Endothelial cell of umbilical vein (primary cell): ENCODE data around the gene THSD7B. TPM values are rescaled to one million over a fixed set of nuclear protein-coding genes. Genes with fewer than 3 reads are reported as not detected.

Experiments used
- BruUV-seq: library from RNA; stranded (reverse); fragments of 400-500 nt; replicated peaks from 2 replicates; lab custom pipeline; 2021; lab: Mats Ljungman, UMichigan
- CTCF ChIA-PET: fragments of 300-600, 350-600 bp; sonication (Branson Sonifier 250); formaldehyde crosslinking; loops from one replicate; lab custom pipeline; 2021; ENCODE audit warnings: antibody characterized with exemption, inconsistent platforms; lab: Charles Lee
- POLR2A ChIA-PET: fragments of 300-600, 350-600 bp; sonication (Branson Sonifier 250); formaldehyde crosslinking; loops from one replicate; lab custom pipeline; 2021; ENCODE audit warnings: antibody characterized with exemption, inconsistent platforms; lab: Charles Lee
- DNase-seq: peaks from one replicate; pipeline ENCODE4 v3.0.0-alpha.2; 2011; ENCODE audit warnings: low read depth, low spot score
- FAIRE-seq: peaks from 2 replicates; lab custom pipeline; 2011; peaks lifted over from hg19 to GRCh38; lab: Jason Lieb, UNC
- H2AFZ ChIP-seq: 2 replicates; pipeline ENCODE4 v1.6.0; 2012; ENCODE audit warnings: low read depth, low read length, control low read depth, inconsistent platforms
- H3K27ac ChIP-seq: 2 replicates; pipeline ENCODE4 v1.5.1; 2011; ENCODE audit warnings: low read depth, mild to moderate bottlenecking, control low read depth, low read length, moderate library complexity; ENCODE audit not compliant: insufficient read depth
- H3K27me3 ChIP-seq, 2 experiments: 2 replicates each; pipeline versions ENCODE4 v1.6.0 to v1.6.1; 2011; ENCODE audit warnings: low read length in 2 of 2, mixed read lengths in 1 of 2; ENCODE audit not compliant: control insufficient read depth in 2 of 2, insufficient read depth in 2 of 2
- H3K36me3 ChIP-seq, 2 experiments: 2 replicates in 1 of 2; 3 replicates in 1 of 2; pipeline ENCODE4 v1.5.1; 2011; ENCODE audit warnings: low read length in 2 of 2, mild to moderate bottlenecking in 1 of 2, moderate library complexity in 1 of 2; ENCODE audit not compliant: control insufficient read depth in 2 of 2, insufficient read depth in 2 of 2; ENCODE audit errors: extremely low read depth in 1 of 2
- H3K4me1 ChIP-seq: 3 replicates; pipeline ENCODE4 v1.5.1; 2011; ENCODE audit warnings: mild to moderate bottlenecking, low read length; ENCODE audit not compliant: control insufficient read depth, insufficient read depth; ENCODE audit errors: extremely low read depth
- H3K4me2 ChIP-seq: 2 replicates; pipeline ENCODE4 v1.6.1; 2011; ENCODE audit warnings: low read length, control low read depth, mixed read lengths; ENCODE audit not compliant: insufficient read depth
- H3K4me3 ChIP-seq, 3 experiments: fragments of 200-600 bp in 1 of 3; sonication (generic), shearing (Covaris generic) in 1 of 3; replicated peaks in 1 of 3; 2 replicates each; pipeline ENCODE4 v1.5.1; 2011 to 2016; ENCODE audit warnings: control low read depth in 3 of 3, low read length in 3 of 3, mild to moderate bottlenecking in 2 of 3, inconsistent platforms in 1 of 3, low read depth in 1 of 3, moderate library complexity in 1 of 3; ENCODE audit not compliant: insufficient read depth in 1 of 3
- H3K79me2 ChIP-seq: 2 replicates; pipeline ENCODE4 v1.6.0; 2012; ENCODE audit warnings: low read length, inconsistent platforms; ENCODE audit not compliant: control insufficient read depth, insufficient read depth
- H3K9ac ChIP-seq: replicated peaks from 2 replicates; pipeline ENCODE3; 2011; ENCODE audit warnings: low read length, control low read depth; ENCODE audit not compliant: insufficient read depth; ENCODE audit errors: extremely low read depth
- H3K9me1 ChIP-seq: replicated peaks from 3 replicates; pipeline ENCODE4 v1.6.0; 2011; ENCODE audit warnings: mild to moderate bottlenecking, low read length; ENCODE audit not compliant: control insufficient read depth, insufficient read depth; ENCODE audit errors: extremely low read depth
- H3K9me3 ChIP-seq: replicated peaks from 2 replicates; pipeline ENCODE4 v1.5.1; 2012; ENCODE audit warnings: low read length, inconsistent platforms; ENCODE audit not compliant: control insufficient read depth, insufficient read depth
- H4K20me1 ChIP-seq: replicated peaks from 2 replicates; pipeline ENCODE3; 2011; ENCODE audit warnings: mild to moderate bottlenecking, low read length; ENCODE audit not compliant: control insufficient read depth, insufficient read depth; ENCODE audit errors: extremely low read depth
- CTCF ChIP-seq, 2 donors: IDR thresholded peaks; 1 replicate in 1 of 2; 2 replicates in 1 of 2; pipeline ENCODE4 v1.5.1; 2011; ENCODE audit warnings: low read length in 2 of 2, mild to moderate bottlenecking in 2 of 2, moderate library complexity in 2 of 2, control low read depth in 1 of 2, inconsistent platforms in 1 of 2, low read depth in 1 of 2; ENCODE audit not compliant: insufficient read depth in 1 of 2; ENCODE audit errors: extremely low read depth in 1 of 2
- FOS ChIP-seq: IDR thresholded peaks from 2 replicates; pipeline ENCODE4 v1.6.1; 2011; ENCODE audit warnings: mild to moderate bottlenecking, low read length, moderate library complexity, borderline replicate concordance; ENCODE audit not compliant: insufficient read depth
- GATA2 ChIP-seq: IDR thresholded peaks from 2 replicates; pipeline ENCODE4 v1.7.0; 2011; ENCODE audit warnings: low read depth, mild to moderate bottlenecking, moderate library complexity, mixed read lengths, low read length; ENCODE audit not compliant: insufficient read length, insufficient read depth
- JUN ChIP-seq: IDR thresholded peaks from 2 replicates; pipeline ENCODE4 v1.6.1; 2011; ENCODE audit warnings: borderline replicate concordance, low read depth; ENCODE audit not compliant: insufficient read length, insufficient read depth
- MAX ChIP-seq: IDR thresholded peaks from 2 replicates; pipeline ENCODE4 v1.6.1; 2011; ENCODE audit not compliant: insufficient read depth, insufficient read length
- MYC ChIP-seq: IDR thresholded peaks from one replicate; pipeline ENCODE4 v1.6.1; 2011; ENCODE audit warnings: mild to moderate bottlenecking, low read depth, low read length
- POLR2A ChIP-seq: IDR thresholded peaks from 2 replicates; pipeline ENCODE4 v1.6.1; 2012; ENCODE audit warnings: low read depth, mild to moderate bottlenecking, control low read depth, low read length
- POLR2AphosphoS5 ChIP-seq: IDR thresholded peaks from 2 replicates; pipeline ENCODE4 v1.6.1; 2012; ENCODE audit warnings: low read depth, mild to moderate bottlenecking, control low read depth, low read length, moderate library complexity; ENCODE audit not compliant: insufficient read depth
- dilution Hi-C: fragments of 300-500 bp; cut with MboI; formaldehyde crosslinking; loops from one replicate; pipeline ENCODE4 v1.15.0; 2019; ENCODE audit warnings: low sequenced_read_pairs; ENCODE audit not compliant: extremely low pct_ligation_motif_present
- intact Hi-C: fragments of 100-400 bp; cut with micrococcal nuclease; formaldehyde crosslinking; loops from one replicate; pipeline ENCODE4 v1.10.0; 2022
- polyA plus RNA-seq, 4 experiments: library from polyadenylated mRNA; depleted of rRNA in 3 of 4; stranded (reverse) in 3 of 4; unstranded in 1 of 4; fragments of >200 nt; gene quantifications; 2 replicates each; pipeline versions ENCODE4 v1.2.1 to v1.2.3, GENCODE V29; 2011 to 2012; ENCODE audit warnings: missing spikeins in 1 of 4
- total RNA-seq: library from RNA; stranded (reverse); gene quantifications from 2 replicates; pipeline ENCODE4 v1.2.3, GENCODE V29; 2021

Gene THSD7B
- total and polyA plus RNA-seq, 2 donors (not counting 3 experiments of a cell fraction or from before 2014, with no cell fraction given): 0.04 TPM; not detected in 1

GRCh38 chr2:137405496-137405895, 640.2 kb downstream of the THSD7B start:
- CTCF ChIA-PET: no interaction called here
- no peak overlapping the region for H3K4me3 ChIP-seq
- H3K9me3 ChIP-seq: peaks cover 3% of the 10 kb centered on the region
- no peaks in the 10 kb centered on the region for H4K20me1 ChIP-seq
- POLR2A ChIA-PET: no interaction called here
- DNase-seq: no peak
- H3K4me1 ChIP-seq: no peaks in the 10 kb centered on the region
- TF ChIP-seq JUN: no peak
- H3K4me2 ChIP-seq: no peak overlapping the region
- no peak overlapping the region for H2AFZ ChIP-seq
- dilution Hi-C loops (no loop called here), intact Hi-C loops (no loop called here)
- FAIRE-seq: no peak
- H3K27ac ChIP-seq: no peak overlapping the region
- BruUV-seq: no TSS peak
- H3K36me3 ChIP-seq: no peaks in the 10 kb centered on the region
- no peaks in the 10 kb centered on the region for H3K9me1 ChIP-seq
- H3K9ac ChIP-seq: no peak overlapping the region
- no peaks in the 10 kb centered on the region for H3K79me2 ChIP-seq
- no peaks in the 10 kb centered on the region for H3K27me3 ChIP-seq

DNA sequence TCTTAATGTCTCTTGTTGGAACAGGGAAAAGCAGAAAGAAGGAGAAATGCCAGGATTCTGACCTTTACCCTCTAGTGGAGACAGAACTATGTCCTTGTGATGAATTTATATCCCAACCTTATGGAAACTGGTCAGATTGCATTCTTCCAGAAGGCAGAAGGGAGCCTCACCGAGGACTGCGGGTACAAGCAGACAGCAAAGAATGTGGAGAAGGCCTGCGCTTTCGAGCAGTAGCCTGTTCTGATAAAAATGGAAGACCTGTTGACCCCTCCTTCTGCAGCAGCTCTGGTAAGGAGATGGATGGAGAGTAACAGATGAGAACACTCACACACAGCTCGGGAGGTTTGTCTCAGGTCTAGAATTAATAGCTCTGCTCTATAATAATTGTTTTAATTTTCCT, 646.2 kb downstream of the THSD7B start:
- no peak for DNase-seq
- TF ChIP-seq GATA2 (no peak), MAX (no peak), FOS (no peak), CTCF (IDR thresholded peaks at IDR 0.05; ENCODE audit: extremely low read depth in 1 of 2, insufficient read depth in 1 of 2, low read depth in 1 of 2, low read length in 2 of 2) (no peak), POLR2AphosphoS5 (no peak), POLR2A (no peak), JUN (no peak), MYC (no peak)
- Histone ChIP-seq H3K79me2 (no peaks in the 10 kb centered on the region), H3K9ac (no peak overlapping the region), H4K20me1 (no peaks in the 10 kb centered on the region), H3K27ac (no peak overlapping the region), H3K27me3 (no peaks in the 10 kb centered on the region), H3K9me1 (no peaks in the 10 kb centered on the region), H3K4me3 (no peak overlapping the region), H3K36me3 (no peaks in the 10 kb centered on the region), H3K4me1 (no peaks in the 10 kb centered on the region), H2AFZ (no peak overlapping the region), H3K9me3 (no peaks in the 10 kb centered on the region), H3K4me2 (no peak overlapping the region)
- intact Hi-C loops: no loop called here
- no peak for FAIRE-seq
- ChIA-PET CTCF (no interaction called here), POLR2A (no interaction called here)
- BruUV-seq: no TSS peak
- dilution Hi-C loops: no loop called here
